D341Med (cell line): Measurements from ENCODE around the gene NANOS2.

Source experiments
- DNase-seq: peaks from one replicate; pipeline ENCODE4 v3.0.0; 2012; ENCODE audit warnings: low spot score

Gene NANOS2

GRCh38 chr19:45895519-45895972 is 19.0 kb downstream of the NANOS2 start:
- no peak for DNase-seq

GRCh38 chr19:45890877-45891276 is 23.7 kb downstream of the NANOS2 start:
- DNase-seq, result no peak

DNA sequence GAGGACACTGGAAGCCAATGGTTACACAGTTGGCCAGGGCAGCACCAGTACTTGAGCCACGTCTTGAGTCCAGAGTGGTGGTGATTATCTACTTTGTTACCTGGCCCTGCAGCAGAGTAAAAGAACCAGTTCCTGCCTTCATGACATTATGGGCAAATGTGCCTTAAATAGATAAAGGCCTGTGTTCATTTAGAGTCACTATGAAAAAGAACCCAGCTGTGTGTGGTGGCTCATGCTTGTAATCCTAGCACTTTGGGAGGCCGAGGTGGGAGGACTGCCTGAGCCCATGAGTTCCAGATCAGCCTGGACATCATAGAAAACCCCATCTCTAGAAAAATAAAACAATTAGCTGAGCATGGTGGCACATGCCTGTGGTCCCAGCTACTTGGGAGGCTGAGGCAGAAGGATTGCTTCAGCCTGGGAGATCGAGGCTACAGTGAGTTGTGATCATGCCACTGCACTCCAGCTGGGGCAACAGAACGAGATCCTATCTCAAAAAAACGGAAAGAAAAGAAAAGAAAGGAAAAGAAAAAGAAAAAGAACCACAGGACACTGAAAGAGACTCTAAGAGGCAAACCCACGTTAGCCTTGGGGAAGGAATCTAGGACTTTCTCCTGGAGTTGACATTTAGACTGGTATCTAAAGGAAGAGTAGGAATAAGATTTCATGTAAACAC is 25.2 kb downstream of the NANOS2 start:
- DNase-seq, result no peak

- DNase-seq, result no peak
These were observed 27.3 kb downstream of the NANOS2 start for GRCh38 chr19:45887200-45887710.

DNA sequence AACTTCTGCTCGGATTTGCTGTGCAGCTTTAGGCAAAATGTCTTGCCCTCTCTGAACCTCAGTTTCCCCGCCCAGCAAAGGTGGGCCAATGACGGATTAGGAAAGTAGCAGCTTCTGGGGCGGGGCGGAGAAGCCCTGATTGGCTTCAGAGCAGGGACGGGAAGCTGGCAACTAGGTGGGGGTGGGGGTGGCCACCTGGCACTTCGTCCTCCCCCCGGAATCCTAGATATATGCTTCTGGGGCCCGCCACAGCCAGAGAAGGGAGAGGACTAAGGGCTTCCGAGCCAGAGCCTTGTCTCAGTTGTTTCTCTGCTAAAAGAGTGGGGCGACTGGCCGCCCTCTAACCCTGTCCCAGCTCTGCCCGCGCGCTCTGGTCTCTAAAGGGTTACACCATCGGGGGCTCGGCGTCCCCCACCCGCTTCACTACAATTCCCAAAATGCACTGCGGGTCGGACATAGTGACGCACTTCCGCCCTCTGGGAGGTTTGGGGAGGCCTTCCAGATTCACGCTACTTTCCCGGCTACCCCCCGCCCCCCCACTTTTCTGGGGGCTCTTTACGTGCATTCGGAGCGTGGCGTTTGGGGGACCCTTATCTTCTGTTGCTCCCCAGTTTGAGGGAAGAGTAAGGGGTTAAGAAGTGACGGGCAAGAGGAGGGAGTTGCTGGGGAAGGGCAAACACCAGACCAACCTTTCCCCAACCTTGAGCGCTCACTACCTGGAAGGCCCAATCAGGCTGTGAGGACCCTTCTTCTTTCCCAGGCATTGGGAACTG is 28.0 kb downstream of the NANOS2 start:
- peak; percentile 93 for DNase-seq

- DNase-seq, result peak; percentile 92
These were observed 28.8 kb downstream of the NANOS2 start, which contains the start of gene IRF2BP1 for GRCh38 chr19:45885556-45886426. IRF2BP1 (minus strand) TSS chr19:45886141; CDS start chr19:45885774, 367 bp downstream.

GRCh38 chr19:45884682-45885555 is 29.7 kb downstream of the NANOS2 start:
- DNase-seq, result peak; percentile 57

DNA sequence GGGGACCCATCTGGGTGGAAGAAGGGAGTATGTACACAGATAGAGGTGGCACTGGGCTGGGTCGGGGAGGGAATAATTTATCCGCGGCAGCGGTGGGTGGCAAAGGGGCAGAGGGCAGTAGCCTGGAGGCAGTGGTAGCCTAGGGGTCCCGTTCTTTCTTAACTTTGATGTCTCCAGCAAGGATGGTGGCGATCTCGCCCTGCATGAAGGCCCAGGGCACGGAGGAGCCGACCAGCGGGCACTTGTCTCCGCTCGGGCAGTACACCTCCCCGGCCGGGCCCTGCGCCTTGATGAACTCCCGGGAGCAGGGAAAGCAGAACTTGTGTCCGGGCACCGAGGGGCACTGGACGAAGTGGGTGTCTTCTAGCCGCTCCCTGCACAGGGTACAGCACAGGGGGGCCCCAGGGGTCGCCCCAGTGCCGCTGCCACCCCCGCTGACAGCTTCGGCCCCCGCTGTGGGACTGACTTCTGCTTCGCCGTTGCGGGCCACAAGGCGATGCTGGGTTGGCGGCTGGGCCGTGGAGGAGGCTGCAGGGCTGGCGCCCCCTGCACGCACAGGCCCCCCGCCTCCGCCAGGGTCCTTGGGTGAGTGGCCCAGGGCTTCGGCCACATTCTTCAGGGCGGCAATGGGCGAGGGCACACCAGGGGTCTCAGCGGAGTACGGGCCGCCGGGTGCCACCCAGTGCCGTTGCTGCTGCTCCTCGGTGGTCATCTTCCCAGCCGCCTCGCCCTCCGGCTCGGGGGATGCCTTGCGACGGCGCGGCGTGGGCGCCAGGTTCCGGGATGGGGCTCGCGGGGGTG is 30.5 kb downstream of the NANOS2 start:
- DNase-seq, result no peak

DNA sequence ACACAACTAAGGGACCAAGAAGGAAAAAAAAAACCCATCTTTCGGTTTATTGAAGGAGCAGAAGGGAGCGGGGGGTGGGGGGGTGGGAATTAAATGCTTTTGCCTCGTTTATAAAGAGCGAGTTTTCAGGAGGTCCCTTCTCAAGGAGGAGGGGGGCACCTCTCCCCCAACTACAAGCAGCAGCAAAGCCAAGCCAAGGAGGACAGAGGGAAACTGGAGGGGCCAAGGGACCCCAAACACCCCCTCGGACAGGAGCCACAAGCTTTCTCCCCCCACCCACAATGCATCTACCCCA is 31.0 kb downstream of the NANOS2 start:
- no peak for DNase-seq

DNA sequence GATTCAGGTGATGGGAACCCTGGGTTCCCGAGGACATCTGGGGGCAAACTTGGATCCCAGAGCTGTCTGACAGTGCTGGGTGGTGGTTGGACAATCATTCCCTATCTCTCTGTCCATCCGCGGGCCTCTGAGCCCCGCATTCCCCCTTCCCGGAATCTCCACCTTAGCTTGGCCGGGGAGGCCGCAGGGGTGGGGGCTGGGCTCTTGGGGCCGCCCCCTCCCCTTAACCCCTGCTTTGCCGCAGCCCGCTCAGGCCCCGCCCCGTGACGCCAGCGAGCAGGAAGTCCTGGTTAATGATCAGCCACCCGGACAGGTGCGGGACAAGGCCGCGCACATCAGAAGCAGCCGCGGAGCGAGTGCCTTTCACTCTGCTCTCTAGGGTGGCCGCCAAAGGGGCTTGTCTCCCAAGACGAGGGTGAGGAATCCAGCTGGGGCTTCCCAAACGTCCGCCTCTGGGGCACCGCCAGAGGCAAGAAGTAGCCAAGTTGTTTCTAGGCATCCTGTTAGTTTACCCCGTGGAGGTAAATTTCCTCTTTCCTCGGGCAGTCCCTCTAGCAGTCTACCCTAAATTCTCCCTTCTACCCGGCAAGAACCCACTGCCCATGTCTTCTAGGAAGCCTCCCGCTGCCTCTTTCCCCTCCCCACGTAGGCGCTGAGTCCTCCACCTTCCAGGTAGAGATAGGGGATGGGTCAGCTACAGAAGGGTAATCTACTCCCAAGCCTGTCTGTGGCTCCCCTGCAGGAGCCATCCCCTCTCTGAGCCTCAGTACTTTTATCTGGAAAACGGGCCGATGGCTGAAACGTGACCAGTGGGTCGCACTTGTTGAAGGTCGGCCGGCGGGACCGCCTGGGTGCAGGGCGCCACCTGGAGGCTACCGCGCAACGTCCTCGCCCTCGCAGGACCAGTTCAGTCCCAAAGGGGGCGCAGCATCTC is 31.7 kb downstream of the NANOS2 start:
- DNase-seq, result peak; percentile 93

DNA sequence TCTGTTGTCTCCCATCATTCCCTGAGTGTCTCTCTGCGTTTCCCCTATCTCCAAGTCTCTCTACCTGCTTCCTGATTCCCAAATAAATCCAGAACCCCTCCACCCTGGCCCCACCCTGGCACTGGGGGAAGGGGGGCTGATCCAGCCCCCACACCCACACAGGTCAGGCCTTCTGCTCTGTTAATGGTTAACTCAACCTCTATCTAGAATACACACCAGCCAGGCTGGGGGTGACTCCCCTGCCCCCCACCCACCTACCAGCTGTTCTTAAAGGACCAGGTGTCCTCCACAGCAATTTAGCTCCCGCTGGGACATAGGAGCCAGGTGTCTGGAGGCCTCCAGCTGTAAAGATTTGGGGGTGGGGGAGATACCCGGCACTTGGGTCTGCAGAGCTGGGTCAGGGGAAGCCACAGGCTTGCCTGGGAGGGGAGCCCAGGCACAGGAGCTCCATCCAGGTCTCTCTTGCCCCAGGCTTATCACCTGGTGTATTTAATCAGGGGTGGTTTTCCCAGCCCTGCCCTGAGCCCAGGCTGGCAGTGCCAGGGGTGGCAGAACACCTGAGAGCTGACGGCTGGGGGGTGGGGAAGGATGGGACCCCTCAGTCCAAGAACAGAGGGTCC is 32.6 kb downstream of the NANOS2 start:
- DNase-seq, result no peak

DNA sequence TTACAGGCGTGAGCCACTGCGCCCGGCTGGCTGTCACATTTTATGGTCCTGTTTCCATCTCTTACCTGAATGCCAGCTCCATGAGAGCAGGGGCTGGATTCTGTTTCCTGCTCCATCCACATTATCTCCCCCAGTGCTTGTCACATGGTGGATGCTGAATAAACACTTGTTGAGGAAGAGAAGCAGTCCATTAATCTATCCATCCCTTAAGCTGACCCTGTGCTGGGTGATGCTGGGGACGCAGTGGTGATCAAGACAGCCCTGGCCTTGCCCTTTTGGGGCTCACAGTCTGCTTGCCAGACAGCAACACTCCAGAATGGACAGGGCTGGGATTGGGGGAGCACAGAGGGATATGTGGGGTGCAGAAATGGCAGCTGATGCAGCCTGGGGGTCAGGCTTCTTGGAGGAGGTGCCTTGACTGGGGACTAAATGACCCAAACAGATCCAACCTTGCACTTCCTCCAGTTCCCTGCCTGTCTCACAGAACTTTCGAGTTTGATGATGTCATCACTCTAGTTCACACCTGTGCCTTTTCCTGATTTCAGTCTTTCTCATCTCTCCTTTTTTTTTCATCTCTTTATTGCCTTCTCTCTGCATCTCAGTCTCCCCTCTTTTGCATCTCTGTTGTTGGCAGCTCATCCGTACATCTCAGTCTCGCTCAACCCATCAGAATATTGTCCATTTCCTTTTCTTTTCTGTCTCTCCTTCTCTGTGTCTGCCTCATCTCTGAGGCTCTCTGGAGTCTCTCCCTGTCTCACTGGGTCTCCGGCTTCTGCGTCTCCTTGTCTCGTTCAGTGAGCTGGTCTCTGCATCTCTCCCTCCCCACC is 33.3 kb downstream of the NANOS2 start:
- DNase-seq, result no peak

DNA sequence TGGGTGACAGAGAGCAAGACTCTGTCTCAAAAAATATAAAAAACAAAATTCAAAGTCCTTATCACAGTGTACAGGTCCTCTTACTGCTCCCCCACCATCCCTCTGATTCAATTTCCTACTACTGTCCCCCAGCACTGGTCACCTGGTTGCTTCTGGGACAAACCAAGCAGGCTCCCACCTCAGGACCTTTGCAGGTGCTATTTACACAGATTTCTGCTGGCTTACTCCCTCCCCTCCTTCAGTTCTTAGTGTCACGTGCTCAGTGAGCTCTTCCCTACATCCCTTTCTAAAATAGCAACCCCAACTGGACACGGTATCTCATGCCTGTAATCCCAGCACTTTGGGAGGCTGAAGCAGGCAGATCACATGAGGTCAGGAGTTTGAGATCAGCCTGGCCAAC is 34.6 kb downstream of the NANOS2 start:
- no peak for DNase-seq

GRCh38 chr19:45879055-45879454 is 35.5 kb downstream of the NANOS2 start:
- DNase-seq, result peak; percentile 23

- peak; percentile 15 for DNase-seq
These were observed 36.4 kb downstream of the NANOS2 start for GRCh38 chr19:45878043-45878794.

- DNase-seq, result no peak
These were observed 38.0 kb downstream of the NANOS2 start for GRCh38 chr19:45876411-45877197.

- DNase-seq, result no peak
These were observed 38.5 kb downstream of the NANOS2 start for GRCh38 chr19:45876161-45876410.
